SU-DHL-6 (cell line): ENCODE results near the gene GZMM.

Source experiments
- H2AFZ ChIP-seq: fragments of 200-600 bp; sonication (generic); 2 replicates; pipeline ENCODE4 v1.6.1; 2014; ENCODE audit warnings: low read depth, mild to moderate bottlenecking, moderate library complexity, mixed read lengths, antibody characterized with exemption, low read length; ENCODE audit not compliant: severe bottlenecking
- H3F3A ChIP-seq: fragments of 200-600 bp; shearing (Covaris generic); 2 replicates; pipeline ENCODE4 v1.6.0; 2016; ENCODE audit warnings: antibody characterized with exemption, mild to moderate bottlenecking; ENCODE audit not compliant: insufficient read depth
- H3K27ac ChIP-seq: fragments of 200-600 bp; sonication (generic); 2 replicates; pipeline ENCODE4 v1.5.1; 2016; ENCODE audit warnings: low read depth, mild to moderate bottlenecking, low read length, moderate library complexity, mixed read lengths
- H3K27me3 ChIP-seq: fragments of 200-600 bp; sonication (generic), shearing (Covaris generic); 2 replicates; pipeline ENCODE4 v1.6.0; 2014; ENCODE audit warnings: mild to moderate bottlenecking, low read length
- H3K36me3 ChIP-seq: fragments of 200-600 bp; sonication (generic); 2 replicates; pipeline ENCODE4 v1.6.1; 2014; ENCODE audit warnings: mild to moderate bottlenecking, low read length, mixed read lengths
- H3K4me2 ChIP-seq: fragments of 300-600, 200-600 bp; shearing (Covaris generic), sonication (generic); 2 replicates; pipeline ENCODE4 v1.6.0; 2014; ENCODE audit warnings: low read length, low read depth, mild to moderate bottlenecking; ENCODE audit not compliant: poor library complexity, severe bottlenecking
- H3K4me3 ChIP-seq: fragments of 200-600 bp; sonication (generic); 2 replicates; pipeline ENCODE4 v1.5.1; 2014; ENCODE audit warnings: antibody characterized with exemption, low read length, mild to moderate bottlenecking, mixed read lengths; ENCODE audit not compliant: insufficient read depth, poor library complexity, severe bottlenecking
- H3K79me2 ChIP-seq: fragments of 200-600 bp; sonication (generic); 2 replicates; pipeline ENCODE4 v1.6.1; 2014; ENCODE audit warnings: mild to moderate bottlenecking, low read length, moderate library complexity; ENCODE audit not compliant: insufficient read depth
- H3K9ac ChIP-seq: fragments of 200-600 bp; sonication (generic); 2 replicates; pipeline ENCODE4 v1.7.0; 2014; ENCODE audit warnings: mild to moderate bottlenecking, low read length
- H3K9me2 ChIP-seq: fragments of 200-600 bp; sonication (generic); replicated peaks from 2 replicates; pipeline ENCODE4 v1.6.1; 2014; ENCODE audit warnings: low read length; ENCODE audit not compliant: insufficient read depth
- H3K9me3 ChIP-seq: fragments of 200-600 bp; sonication (generic); 2 replicates; pipeline ENCODE4 v1.6.1; 2014; ENCODE audit warnings: low read length, mixed read lengths; ENCODE audit not compliant: insufficient read depth
- H4K20me1 ChIP-seq: fragments of 200-600 bp; sonication (generic); 2 replicates; pipeline ENCODE4 v1.6.1; 2014; ENCODE audit warnings: low read depth, mild to moderate bottlenecking, antibody characterized with exemption, low read length, moderate library complexity, mixed read lengths
- CTCF ChIP-seq: fragments of 200-600 bp; sonication (generic); IDR thresholded peaks from one replicate; pipeline ENCODE4 v1.5.1; 2017; ENCODE audit warnings: antibody characterized with exemption, mild to moderate bottlenecking, low read length, moderate library complexity; ENCODE audit not compliant: insufficient read depth, poor library complexity, severe bottlenecking
- EZH2phosphoT487 ChIP-seq: fragments of 200-600 bp; sonication (generic), shearing (Covaris generic); conservative IDR thresholded peaks from 2 replicates; pipeline ENCODE4 v1.6.1; 2018; ENCODE audit warnings: mild to moderate bottlenecking, antibody characterized with exemption, low read length, moderate library complexity, mixed read lengths

The GZMM gene

GRCh38 chr19:593505-593904, 49.7 kb downstream of the GZMM start:
- H3K4me3 ChIP-seq: no peak overlapping the region
- no peak for TF ChIP-seq CTCF
- TF ChIP-seq EZH2phosphoT487: no peak
- H3K27me3 ChIP-seq: no peaks in the 10 kb centered on the region
- no peak overlapping the region for H2AFZ ChIP-seq
- no peaks in the 10 kb centered on the region for H3K36me3 ChIP-seq
- no peak overlapping the region for H3K27ac ChIP-seq
- no peaks in the 10 kb centered on the region for H3K9me2 ChIP-seq
- H3K9me3 ChIP-seq: no peaks in the 10 kb centered on the region
- H4K20me1 ChIP-seq: no peaks in the 10 kb centered on the region
- H3K79me2 ChIP-seq: no peaks in the 10 kb centered on the region
- no peak overlapping the region for H3K4me2 ChIP-seq
- H3K9ac ChIP-seq: no peak overlapping the region
- H3F3A ChIP-seq: no peaks in the 10 kb centered on the region

GRCh38 chr19:594265-594870, 50.5 kb downstream of the GZMM start:
- Histone ChIP-seq H4K20me1 (no peaks in the 10 kb centered on the region), H3K9me3 (no peaks in the 10 kb centered on the region), H3K4me2 (no peak overlapping the region), H3K79me2 (no peaks in the 10 kb centered on the region), H3F3A (no peaks in the 10 kb centered on the region), H2AFZ (no peak overlapping the region), H3K4me3 (no peak overlapping the region), H3K9ac (no peak overlapping the region), H3K27me3 (no peaks in the 10 kb centered on the region), H3K27ac (no peak overlapping the region), H3K9me2 (no peaks in the 10 kb centered on the region), H3K36me3 (no peaks in the 10 kb centered on the region)
- TF ChIP-seq EZH2phosphoT487: no peak
- no peak for TF ChIP-seq CTCF

GRCh38 chr19:595326-596262, 51.7 kb downstream of the GZMM start:
- Histone ChIP-seq H2AFZ (no peak overlapping the region), H3K9me3 (no peaks in the 10 kb centered on the region), H3K4me2 (no peak overlapping the region), H3K36me3 (no peaks in the 10 kb centered on the region), H4K20me1 (no peaks in the 10 kb centered on the region), H3F3A (no peaks in the 10 kb centered on the region), H3K79me2 (no peaks in the 10 kb centered on the region), H3K9ac (no peak overlapping the region), H3K27ac (no peak overlapping the region), H3K27me3 (no peaks in the 10 kb centered on the region), H3K4me3 (no peak overlapping the region), H3K9me2 (no peaks in the 10 kb centered on the region)
- no peak for TF ChIP-seq CTCF
- no peak for TF ChIP-seq EZH2phosphoT487
